Prostate gland (tissue), 2 donors: ENCODE data around the gene GALNS.

Experiments used
- POLR2AphosphoS5 ChIP-seq: sonication (generic); formaldehyde crosslinking; IDR thresholded peaks from one replicate; pipeline ENCODE4 v1.6.1; 2017; ENCODE audit warnings: antibody characterized with exemption
- TF ChIP-seq, protein P1 (sequence below), 4 experiments: fragments of 200-600 bp in 2 of 4; fragments of 450-650 bp in 2 of 4; sonication (generic) in 2 of 4; IDR thresholded peaks; 1 replicate in 3 of 4; 2 replicates in 1 of 4; pipeline ENCODE4 v1.5.1; 2016 to 2019; ENCODE audit warnings: antibody characterized with exemption in 4 of 4, mild to moderate bottlenecking in 2 of 4, moderate library complexity in 2 of 4

- TF ChIP-seq POLR2AphosphoS5 = no peak
- TF ChIP-seq, protein P1, sequence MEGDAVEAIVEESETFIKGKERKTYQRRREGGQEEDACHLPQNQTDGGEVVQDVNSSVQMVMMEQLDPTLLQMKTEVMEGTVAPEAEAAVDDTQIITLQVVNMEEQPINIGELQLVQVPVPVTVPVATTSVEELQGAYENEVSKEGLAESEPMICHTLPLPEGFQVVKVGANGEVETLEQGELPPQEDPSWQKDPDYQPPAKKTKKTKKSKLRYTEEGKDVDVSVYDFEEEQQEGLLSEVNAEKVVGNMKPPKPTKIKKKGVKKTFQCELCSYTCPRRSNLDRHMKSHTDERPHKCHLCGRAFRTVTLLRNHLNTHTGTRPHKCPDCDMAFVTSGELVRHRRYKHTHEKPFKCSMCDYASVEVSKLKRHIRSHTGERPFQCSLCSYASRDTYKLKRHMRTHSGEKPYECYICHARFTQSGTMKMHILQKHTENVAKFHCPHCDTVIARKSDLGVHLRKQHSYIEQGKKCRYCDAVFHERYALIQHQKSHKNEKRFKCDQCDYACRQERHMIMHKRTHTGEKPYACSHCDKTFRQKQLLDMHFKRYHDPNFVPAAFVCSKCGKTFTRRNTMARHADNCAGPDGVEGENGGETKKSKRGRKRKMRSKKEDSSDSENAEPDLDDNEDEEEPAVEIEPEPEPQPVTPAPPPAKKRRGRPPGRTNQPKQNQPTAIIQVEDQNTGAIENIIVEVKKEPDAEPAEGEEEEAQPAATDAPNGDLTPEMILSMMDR (IDR thresholded peaks at IDR 0.05) = no peak
Measured at GRCh38 chr16:88878356-88878755, 21.6 kb upstream of the GALNS start.
